GM12892 (cell line): ENCODE results near the gene TMC4.

Source experiments
- POLR2A ChIP-seq: IDR thresholded peaks from 2 replicates; pipeline ENCODE4 v1.6.1; 2011; ENCODE audit warnings: low read depth, low read length, control low read depth
- POLR2AphosphoS5 ChIP-seq: IDR thresholded peaks from 2 replicates; pipeline ENCODE4 v1.6.1; 2011; ENCODE audit warnings: low read depth, low read length, control low read depth
- TAF1 ChIP-seq: IDR thresholded peaks from 2 replicates; pipeline ENCODE4 v1.6.1; 2011; ENCODE audit warnings: low read depth, mild to moderate bottlenecking, control low read depth, low read length, borderline replicate concordance

DNA sequence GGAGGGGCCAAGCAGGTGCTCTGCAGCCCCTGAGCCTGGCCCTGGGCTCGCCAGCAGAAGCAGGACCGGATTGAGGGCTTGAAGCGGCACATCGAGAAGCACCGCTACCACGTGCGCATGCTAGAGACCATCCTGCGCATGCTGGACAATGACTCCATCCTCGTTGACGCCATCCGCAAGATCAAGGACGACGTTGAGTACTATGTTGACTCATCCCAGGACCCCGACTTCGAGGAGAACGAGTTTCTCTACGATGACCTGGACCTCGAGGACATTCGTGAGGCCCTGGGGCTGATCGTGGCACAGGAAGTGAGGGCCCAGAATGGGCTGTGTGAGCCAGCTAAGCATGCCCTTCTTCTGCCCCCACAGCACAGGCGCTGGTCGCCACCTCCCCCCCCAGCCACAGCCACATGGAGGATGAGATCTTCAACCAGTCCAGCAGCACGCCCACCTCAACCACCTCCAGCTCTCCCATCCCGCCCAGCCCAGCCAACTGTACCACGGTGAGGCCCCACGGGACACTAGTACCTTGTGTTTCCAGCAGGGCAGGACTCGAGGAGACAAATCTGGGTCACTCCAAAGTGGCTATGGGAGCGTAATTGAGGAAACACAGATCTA, 27.3 kb downstream of the TMC4 start:
- TF ChIP-seq POLR2AphosphoS5 (no peak), POLR2A (no peak), TAF1 (no peak)
